ENCODE measurements around the gene PRIMA1. TPM values are rescaled to one million over a fixed set of nuclear protein-coding genes. Genes with fewer than 3 reads are reported as not detected.

The PRIMA1 gene
- total RNA-seq, 1 donor from 2014 or later, result 1.9 TPM

- no peak for TF ChIP-seq CTCF (IDR thresholded peaks at IDR 0.05)
- no peak for DNase-seq
- Histone ChIP-seq H3K27me3 (peaks cover 45% of the 10 kb centered on the region), H3K4me3 (peak overlapping the region; percentile 37), H3K27ac (no peak overlapping the region), H3K9me3 (no peaks in the 10 kb centered on the region), H3K36me3 (no peaks in the 10 kb centered on the region), H3K4me1 (no peaks in the 10 kb centered on the region)
- intact Hi-C loops (cut with DNase I), result no loop called here
- peak; percentile 3 for ATAC-seq
Measured at GRCh38 chr14:93787465-93788292, 606 bp downstream of the PRIMA1 start.

- Histone ChIP-seq H3K27ac (no peak overlapping the region), H3K4me3 (no peak overlapping the region), H3K27me3 (peaks cover 39% of the 10 kb centered on the region), H3K9me3 (no peaks in the 10 kb centered on the region), H3K4me1 (no peaks in the 10 kb centered on the region), H3K36me3 (no peaks in the 10 kb centered on the region)
- intact Hi-C loops (cut with DNase I), result no loop called here
- DNase-seq (no peak), ATAC-seq (no peak)
- TF ChIP-seq CTCF (IDR thresholded peaks at IDR 0.05), result no peak
Measured at GRCh38 chr14:93785423-93785822, 2.9 kb downstream of the PRIMA1 start.

GRCh38 chr14:93784878-93785277 lies 3.4 kb downstream of the PRIMA1 start:
- Histone ChIP-seq H3K36me3 (no peaks in the 10 kb centered on the region), H3K4me3 (no peak overlapping the region), H3K27me3 (peaks cover 34% of the 10 kb centered on the region), H3K9me3 (no peaks in the 10 kb centered on the region), H3K4me1 (no peaks in the 10 kb centered on the region), H3K27ac (no peak overlapping the region)
- intact Hi-C loops (cut with DNase I), result no loop called here
- TF ChIP-seq CTCF (IDR thresholded peaks at IDR 0.05), result no peak
- no peak for DNase-seq
- ATAC-seq, result no peak

- Histone ChIP-seq H3K9me3 (no peaks in the 10 kb centered on the region), H3K36me3 (no peaks in the 10 kb centered on the region), H3K4me3 (no peak overlapping the region), H3K4me1 (no peaks in the 10 kb centered on the region), H3K27me3 (peaks cover 1% of the 10 kb centered on the region), H3K27ac (no peak overlapping the region)
- TF ChIP-seq CTCF (IDR thresholded peaks at IDR 0.05), result no peak
- ATAC-seq, result no peak
- intact Hi-C loops (cut with DNase I), result no loop called here
- DNase-seq, result no peak
Measured at GRCh38 chr14:93780813-93781400, 7.4 kb downstream of the PRIMA1 start.

GRCh38 chr14:93778856-93779629 lies 9.2 kb downstream of the PRIMA1 start:
- Histone ChIP-seq H3K4me1 (no peaks in the 10 kb centered on the region), H3K36me3 (no peaks in the 10 kb centered on the region), H3K4me3 (no peak overlapping the region), H3K27ac (no peak overlapping the region), H3K27me3 (no peaks in the 10 kb centered on the region), H3K9me3 (no peaks in the 10 kb centered on the region)
- intact Hi-C loops (cut with DNase I), result no loop called here
- DNase-seq, result no peak
- ATAC-seq, result no peak
- no peak for TF ChIP-seq CTCF (IDR thresholded peaks at IDR 0.05)
